T-cell (primary cell): ENCODE results near the gene DNAAF6. TPM values are rescaled to one million over a fixed set of nuclear protein-coding genes. Genes with fewer than 3 reads are reported as not detected.
A peak's percentile ranks its signal among the peaks of the same experiment; 100 is the strongest.
"Not testable (repeated sequence)": the region's sequence is repeated elsewhere in the genome, so short reads cannot be mapped to it uniquely, and the experiment has no call there.

ENCODE experiments used
- ATAC-seq, 4 experiments: fragments of 200-7000 bp in 3 of 4; fragments of 150-1000 bp in 1 of 4; cut with Tn5 transposase; replicated peaks in 1 of 4; 1 replicate in 3 of 4; 2 replicates in 1 of 4; pipeline ENCODE4 v1.10.0; 2021; ENCODE audit warnings: moderate library complexity in 3 of 4, mild to moderate bottlenecking in 2 of 4, moderate number of reproducible peaks in 1 of 4
- CTCF ChIA-PET, 2 donors: fragments of 300-600 bp; sonication (Branson Sonifier 250); formaldehyde crosslinking; loops; one replicate each; lab custom pipeline; 2022; ENCODE audit warnings: antibody characterized with exemption in 2 of 2; lab: Charles Lee
- POLR2A ChIA-PET, 2 donors: fragments of 300-600 bp; sonication (Branson Sonifier 250); formaldehyde crosslinking; loops; one replicate each; lab custom pipeline; 2022; ENCODE audit warnings: antibody characterized with exemption in 2 of 2; lab: Charles Lee
- DNase-seq, 35 experiments: peaks; one replicate each; pipeline versions ENCODE4 v3.0.0 to v3.0.0-alpha.2; 2013 to 2023
- H3K27ac ChIP-seq: one replicate; pipeline ENCODE4 v1.5.1; 2013; ENCODE audit warnings: low read length
- H3K27me3 ChIP-seq, 2 experiments: replicated peaks in 1 of 2; 1 replicate in 1 of 2; 2 replicates in 1 of 2; pipeline versions ENCODE4 v1.6.1 to v1.7.0; 2013; ENCODE audit warnings: low read length in 1 of 2, mixed read lengths in 1 of 2; ENCODE audit not compliant: control insufficient read depth in 2 of 2, insufficient read depth in 2 of 2; ENCODE audit errors: extremely low read depth in 1 of 2
- H3K36me3 ChIP-seq, 2 donors: 1 replicate in 1 of 2; 2 replicates in 1 of 2; pipeline versions ENCODE4 v1.6.1 to v1.7.0; 2013; ENCODE audit warnings: low read length in 1 of 2; ENCODE audit not compliant: control insufficient read depth in 2 of 2, insufficient read depth in 1 of 2; ENCODE audit errors: extremely low read depth in 1 of 2
- H3K4me1 ChIP-seq, 2 experiments: 1 replicate in 1 of 2; 2 replicates in 1 of 2; pipeline versions ENCODE4 v1.6.1 to v1.7.0; 2013; ENCODE audit warnings: low read length in 2 of 2, mixed read lengths in 1 of 2; ENCODE audit not compliant: insufficient read depth in 2 of 2, control insufficient read depth in 1 of 2; ENCODE audit errors: extremely low read depth in 1 of 2
- H3K4me3 ChIP-seq, 2 donors: 1 replicate in 1 of 2; 2 replicates in 1 of 2; pipeline versions ENCODE4 v1.5.1 to v1.7.0; 2013; ENCODE audit warnings: mild to moderate bottlenecking in 2 of 2, low read length in 1 of 2, moderate library complexity in 1 of 2; ENCODE audit not compliant: control insufficient read depth in 1 of 2; ENCODE audit errors: extremely low read depth in 1 of 2
- H3K9me3 ChIP-seq: 2 replicates; pipeline ENCODE4 v1.7.0; 2013
- H3K27ac Mint-ChIP-seq, 2 donors: one replicate each; pipeline ENCODE4 v1.8.0; 2020 to 2021; ENCODE audit warnings: mild to moderate bottlenecking in 2 of 2, mixed read lengths in 2 of 2
- H3K27me3 Mint-ChIP-seq, 2 donors: one replicate each; pipeline ENCODE4 v1.8.0; 2021 to 2022; ENCODE audit warnings: mixed read lengths in 2 of 2
- H3K36me3 Mint-ChIP-seq: one replicate; pipeline ENCODE4 v1.8.0; 2021; ENCODE audit warnings: mixed read lengths
- H3K4me1 Mint-ChIP-seq, 3 donors: one replicate each; pipeline ENCODE4 v1.8.0; 2020 to 2022; ENCODE audit warnings: mixed read lengths in 3 of 3, mild to moderate bottlenecking in 1 of 3
- H3K4me3 Mint-ChIP-seq, 3 donors: one replicate each; pipeline ENCODE4 v1.8.0; 2020 to 2022; ENCODE audit warnings: mild to moderate bottlenecking in 3 of 3, mixed read lengths in 3 of 3, moderate library complexity in 3 of 3
- H3K9me3 Mint-ChIP-seq, 3 donors: one replicate each; pipeline ENCODE4 v1.8.0; 2020 to 2022; ENCODE audit warnings: mixed read lengths in 3 of 3
- WGBS: methylation state at CpG from one replicate; pipeline ENCODE4 v1.1.5; 2013; ENCODE audit warnings: missing lambda C conversion rate; ENCODE audit not compliant: insufficient coverage; 5-methylcytosine and 5-hydroxymethylcytosine counted together
- total RNA-seq, 35 experiments: library from RNA in 6 of 35; stranded (reverse) in 6 of 35; fragments of 120-200 nt in 1 of 35; gene quantifications; one replicate each; pipeline versions ENCODE4 v1.2.1 to v1.2.4 and lab custom pipeline; 2013 to 2026

Gene DNAAF6
- total RNA-seq (not detected), total RNA-seq (lab: John Stamatoyannopoulos, UW) (0 to 0.13 (median 0) reads per million in 29 experiments)
- total RNA-seq (2013): not detected

DNA sequence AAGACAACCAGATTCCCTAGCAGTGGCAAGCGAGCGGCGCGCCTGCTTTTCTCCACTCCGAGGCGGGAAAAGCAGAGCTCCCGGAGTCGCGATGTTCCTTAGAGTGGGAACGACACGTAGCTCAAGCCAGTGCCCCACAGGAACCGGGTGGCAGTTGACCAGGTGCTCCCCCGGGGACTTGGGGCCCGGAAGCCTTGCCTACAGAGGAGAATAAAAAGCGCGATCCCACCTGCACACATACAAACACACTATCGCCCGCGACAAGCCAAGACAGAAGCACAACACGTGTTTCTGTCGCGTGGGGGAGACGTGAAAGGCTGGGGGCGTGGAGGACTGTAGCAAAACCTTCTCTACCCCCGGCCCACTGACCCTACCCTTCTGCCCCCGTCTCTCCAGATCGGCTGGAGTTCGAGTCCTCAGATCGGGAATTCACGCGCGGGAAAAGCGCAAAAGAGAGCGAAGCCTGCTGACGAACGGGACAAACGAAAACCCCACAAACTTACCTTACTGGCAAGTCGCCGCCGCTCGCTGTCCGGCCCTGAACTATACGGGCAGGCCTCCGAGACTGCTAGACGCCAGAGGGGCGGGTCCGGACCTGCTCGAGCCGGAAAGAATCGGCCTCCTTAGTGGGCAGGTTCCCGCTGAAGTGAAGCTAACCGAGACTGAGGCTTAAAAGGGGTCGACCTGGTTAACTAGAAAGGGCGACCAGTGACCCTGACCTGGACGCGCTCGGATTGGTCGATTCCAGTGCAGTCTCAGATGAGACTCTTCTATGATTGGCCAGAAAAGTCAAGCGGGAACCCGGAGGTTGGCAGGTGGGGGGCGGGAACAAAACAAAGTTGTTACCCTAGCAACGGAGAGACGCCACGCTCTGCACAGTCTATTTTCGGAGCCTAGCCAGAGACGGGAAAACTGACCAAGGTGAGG lies at the start of gene DNAAF6, which contains the start of gene NUP62CL:
Gene DNAAF6, plus strand, starts transcription at position 842 of the 927 bp plus-strand sequence. CDS start 6,265 bp downstream, outside the sequence.
Gene NUP62CL, minus strand, starts transcription at position 664 of the 927 bp plus-strand sequence. CDS start 31,287 bp downstream, outside the sequence.
- Histone ChIP-seq H3K27me3 (peaks cover 0 to 5% of the 10 kb centered on the region in 2 experiments), H3K4me1 (peaks cover 0 to 11% of the 10 kb centered on the region in 2 experiments), H3K4me3 (peak within 1 kb of the TSS; percentile 66 to 71), H3K36me3 (no peaks in the 10 kb centered on the region), H3K27ac (no peak within 1 kb of the TSS), H3K9me3 (no peaks in the 10 kb centered on the region)
- Mint-ChIP-seq H3K27ac (peak within 1 kb of the TSS in 1 of 2 donors; percentile 48), H3K9me3 (no peaks in the 10 kb centered on the region), H3K4me3 (peak within 1 kb of the TSS; percentile 86 to 87 (median 86)), H3K36me3 (no peaks in the 10 kb centered on the region), H3K4me1 (peaks cover 0 to 7% (median 3%) of the 10 kb centered on the region in 3 donors), H3K27me3 (peaks cover 0 to 8% of the 10 kb centered on the region in 2 donors)
- WGBS: 2% methylated on average over 11 of the region's 66 CpGs
- DNase-seq (peak; percentile 25 to 76 (median 53)), ATAC-seq (peak; percentile 85 to 97 (median 91))
- CTCF ChIA-PET: no interaction called here
- POLR2A ChIA-PET: interaction anchor here in 1 of 2 donors (0.5 kb wide), 1 partner anchor 467 kb away, joined by 4 read pairs; no protein-coding TSS in a partner anchor

DNA sequence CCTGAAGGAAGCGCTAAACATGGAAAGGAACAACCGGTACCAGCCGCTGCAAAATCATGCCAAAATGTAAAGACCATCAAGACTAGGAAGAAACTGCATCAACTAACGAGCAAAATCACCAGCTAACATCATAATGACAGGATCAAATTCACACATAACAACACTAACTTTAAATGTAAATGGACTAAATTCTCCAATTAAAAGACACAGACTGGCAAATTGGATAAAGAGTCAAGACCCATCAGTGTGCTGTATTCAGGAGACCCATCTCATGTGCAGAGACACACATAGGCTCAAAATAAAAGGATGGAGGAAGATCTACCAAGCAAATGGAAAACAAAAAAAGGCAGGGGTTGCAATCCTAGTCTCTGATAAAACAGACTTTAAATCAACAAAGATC lies 48.8 kb upstream of the DNAAF6 start:
- H3K27me3 ChIP-seq, H3K27ac ChIP-seq, ATAC-seq, H3K4me1 ChIP-seq, H3K36me3 ChIP-seq, H3K4me1 Mint-ChIP-seq, H3K27me3 Mint-ChIP-seq, H3K9me3 Mint-ChIP-seq, DNase-seq, H3K9me3 ChIP-seq, POLR2A ChIA-PET, CTCF ChIA-PET, H3K36me3 Mint-ChIP-seq, H3K4me3 Mint-ChIP-seq, H3K27ac Mint-ChIP-seq, H3K4me3 ChIP-seq: not testable (repeated sequence)
- WGBS: no CpG with 5 or more reads among the region's 4 CpGs

DNA sequence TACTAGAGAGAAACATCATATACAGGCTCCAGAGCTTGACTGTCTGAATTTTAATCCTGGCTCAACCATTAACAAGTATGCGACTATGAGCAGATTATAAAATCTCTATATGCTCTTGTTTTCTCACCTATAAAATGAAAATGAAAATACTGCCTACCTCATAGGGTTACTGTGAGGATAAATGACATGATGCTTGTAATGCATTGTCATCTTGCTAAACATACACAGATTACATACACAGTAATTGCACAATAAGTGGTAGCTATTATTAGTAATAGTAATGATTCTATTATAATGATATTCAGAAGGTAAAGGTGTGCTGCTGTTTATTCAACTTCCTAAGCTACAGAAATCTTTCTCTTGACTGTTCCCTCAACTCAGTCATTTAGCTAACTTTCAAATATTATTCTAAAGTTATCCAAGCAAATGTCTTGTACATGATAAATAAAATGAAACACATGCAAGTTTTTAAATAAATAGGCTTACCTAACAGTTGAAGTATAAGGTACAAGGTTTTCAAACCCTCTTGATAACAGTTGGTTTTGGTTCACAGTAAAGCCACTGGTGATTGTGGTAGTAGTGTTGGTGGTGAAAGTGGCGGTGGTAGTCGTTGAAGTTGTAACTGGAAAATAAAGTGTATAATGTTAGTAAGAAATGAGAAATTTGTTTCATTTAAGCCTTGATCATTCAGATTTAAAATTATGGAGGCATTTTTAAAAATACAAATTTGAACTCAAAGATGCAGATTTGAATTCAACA lies 39.1 kb upstream of the DNAAF6 start:
- Mint-ChIP-seq H3K4me1 (no peaks in the 10 kb centered on the region), H3K27me3 (peaks cover 0 to 15% of the 10 kb centered on the region in 2 donors), H3K27ac (no peak overlapping the region), H3K9me3 (no peaks in the 10 kb centered on the region), H3K36me3 (no peaks in the 10 kb centered on the region), H3K4me3 (no peak overlapping the region)
- no CpG with 5 or more reads among the region's 3 CpGs for WGBS
- DNase-seq (peak in 2 of 35 experiments; percentile 0 to 3), ATAC-seq (no peak)
- no peaks in the 10 kb centered on the region for H3K36me3 ChIP-seq
- ChIA-PET POLR2A (interaction anchor here in 1 of 2 donors (0.7 kb wide), 1 partner anchor 299 kb away, joined by 3 read pairs; no protein-coding TSS in a partner anchor), CTCF (no interaction called here)
- H3K4me1 ChIP-seq: no peaks in the 10 kb centered on the region
- no peak overlapping the region for H3K4me3 ChIP-seq
- no peaks in the 10 kb centered on the region for H3K27me3 ChIP-seq
- H3K27ac ChIP-seq: no peak overlapping the region
- H3K9me3 ChIP-seq: no peaks in the 10 kb centered on the region

DNA sequence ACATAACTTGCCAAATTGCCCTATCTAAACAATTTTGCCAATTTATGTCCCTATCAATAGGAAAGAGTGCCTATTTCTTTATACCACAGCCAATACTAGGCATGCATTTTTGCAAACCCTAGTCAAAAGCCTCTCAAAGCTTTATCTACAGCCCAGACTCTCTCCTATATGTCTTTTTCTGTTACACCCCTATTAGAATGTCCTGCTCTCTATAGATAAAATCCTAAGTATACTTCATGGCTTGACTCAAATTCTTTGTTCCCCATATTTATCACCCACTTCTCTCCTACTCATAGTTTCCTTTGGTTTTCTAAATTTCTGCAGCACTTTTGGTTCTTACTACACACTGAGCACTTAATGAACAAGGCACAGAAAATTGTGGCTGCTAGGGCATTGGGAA lies 38.2 kb upstream of the DNAAF6 start:
- H3K36me3 ChIP-seq: no peaks in the 10 kb centered on the region
- POLR2A ChIA-PET: no interaction called here
- DNase-seq (no peak), ATAC-seq (no peak)
- H3K9me3 ChIP-seq: no peaks in the 10 kb centered on the region
- no peaks in the 10 kb centered on the region for H3K9me3 Mint-ChIP-seq
- no peaks in the 10 kb centered on the region for H3K27me3 ChIP-seq
- H3K4me3 ChIP-seq: no peak overlapping the region
- H3K4me1 Mint-ChIP-seq: no peaks in the 10 kb centered on the region
- no peak overlapping the region for H3K4me3 Mint-ChIP-seq
- H3K27me3 Mint-ChIP-seq: peaks cover 0 to 15% of the 10 kb centered on the region in 2 donors
- no peak overlapping the region for H3K27ac Mint-ChIP-seq
- H3K36me3 Mint-ChIP-seq: no peaks in the 10 kb centered on the region
- H3K4me1 ChIP-seq: no peaks in the 10 kb centered on the region
- CTCF ChIA-PET: no interaction called here
- no peak overlapping the region for H3K27ac ChIP-seq

DNA sequence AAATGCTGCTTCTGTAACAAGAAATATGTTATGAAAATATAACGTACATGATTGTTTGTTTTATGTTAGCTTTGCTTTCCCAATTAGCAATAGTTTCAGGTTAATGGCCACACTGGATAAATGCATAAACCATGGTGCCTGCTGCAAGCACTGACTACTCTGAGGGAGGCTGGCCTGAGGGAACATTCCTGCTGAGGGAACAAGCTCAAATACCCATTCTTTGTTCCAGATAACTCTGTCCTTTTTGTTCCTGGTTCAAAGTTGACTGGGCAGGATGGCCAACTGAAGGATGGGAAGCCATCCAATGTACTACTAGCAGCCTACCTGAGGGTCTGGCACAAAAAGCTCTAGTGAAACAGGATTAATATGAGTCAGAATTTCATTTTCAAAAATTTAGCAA lies 37.7 kb upstream of the DNAAF6 start:
- no peak overlapping the region for H3K27ac Mint-ChIP-seq
- ChIA-PET CTCF (no interaction called here), POLR2A (no interaction called here)
- no peaks in the 10 kb centered on the region for H3K4me1 Mint-ChIP-seq
- H3K27me3 ChIP-seq: no peaks in the 10 kb centered on the region
- no peaks in the 10 kb centered on the region for H3K36me3 Mint-ChIP-seq
- WGBS: no CpG with 5 or more reads among the region's 1 CpG
- no peak overlapping the region for H3K4me3 Mint-ChIP-seq
- H3K4me3 ChIP-seq: no peak overlapping the region
- no peaks in the 10 kb centered on the region for H3K9me3 Mint-ChIP-seq
- ATAC-seq: no peak
- no peak for DNase-seq
- no peak overlapping the region for H3K27ac ChIP-seq
- H3K9me3 ChIP-seq: no peaks in the 10 kb centered on the region
- H3K4me1 ChIP-seq: no peaks in the 10 kb centered on the region
- no peaks in the 10 kb centered on the region for H3K36me3 ChIP-seq
- peaks cover 0 to 15% of the 10 kb centered on the region in 2 donors for H3K27me3 Mint-ChIP-seq

- ATAC-seq (no peak), DNase-seq (no peak)
- H3K4me3 Mint-ChIP-seq: no peak overlapping the region
- ChIA-PET CTCF (no interaction called here), POLR2A (no interaction called here)
- no peaks in the 10 kb centered on the region for H3K4me1 ChIP-seq
- H3K27ac Mint-ChIP-seq: no peak overlapping the region
- no peaks in the 10 kb centered on the region for H3K27me3 ChIP-seq
- no peaks in the 10 kb centered on the region for H3K36me3 ChIP-seq
- no peaks in the 10 kb centered on the region for H3K9me3 Mint-ChIP-seq
- no peaks in the 10 kb centered on the region for H3K9me3 ChIP-seq
- H3K36me3 Mint-ChIP-seq: no peaks in the 10 kb centered on the region
- H3K27me3 Mint-ChIP-seq: peaks cover 0 to 34% of the 10 kb centered on the region in 2 donors
- H3K27ac ChIP-seq: no peak overlapping the region
- no peaks in the 10 kb centered on the region for H3K4me1 Mint-ChIP-seq
- H3K4me3 ChIP-seq: no peak overlapping the region
Measured at GRCh38 chrX:107171369-107172102, 34.9 kb upstream of the DNAAF6 start.
